Globus pallidus (tissue), 1 donor: ENCODE data around the gene ANO2.
"Not testable (repeated sequence)": the region's sequence is repeated elsewhere in the genome, so short reads cannot be mapped to it uniquely, and the experiment has no call there.

Experiments used
- DNase-seq: peaks from one replicate; pipeline ENCODE4 v3.0.0-alpha.2; 2015; ENCODE audit warnings: low spot score

ANO2 gene

DNA sequence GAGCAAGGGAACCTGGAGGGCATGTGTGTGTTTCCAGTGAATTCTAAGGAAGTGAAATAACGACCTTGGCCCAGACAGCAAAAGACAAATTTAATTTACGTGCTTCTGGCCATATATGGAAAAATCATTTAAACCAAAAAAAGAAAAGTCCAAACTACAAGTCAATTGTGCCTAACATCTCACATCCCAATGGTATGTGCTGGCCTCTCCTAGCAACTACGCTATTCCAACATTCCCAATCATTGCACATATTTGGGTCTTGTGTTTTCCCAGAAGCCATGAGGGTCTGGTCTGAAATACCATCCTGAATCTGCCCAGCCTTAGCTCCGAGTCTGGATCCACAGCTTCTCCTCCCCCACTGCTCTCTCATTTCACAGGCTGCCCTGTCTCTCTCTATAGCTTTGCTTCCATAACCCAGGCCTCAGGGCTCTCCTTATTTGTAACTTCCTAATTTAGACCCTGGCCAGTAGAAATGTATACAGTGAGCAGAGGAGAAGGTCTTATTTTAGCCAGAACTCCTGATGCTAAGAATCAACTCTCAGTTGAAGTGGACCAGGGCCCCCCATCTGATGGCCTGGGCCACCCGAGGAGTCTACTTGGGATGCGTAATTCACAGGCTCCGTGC is 224.6 kb downstream of the ANO2 start:
- no peak for DNase-seq

DNA sequence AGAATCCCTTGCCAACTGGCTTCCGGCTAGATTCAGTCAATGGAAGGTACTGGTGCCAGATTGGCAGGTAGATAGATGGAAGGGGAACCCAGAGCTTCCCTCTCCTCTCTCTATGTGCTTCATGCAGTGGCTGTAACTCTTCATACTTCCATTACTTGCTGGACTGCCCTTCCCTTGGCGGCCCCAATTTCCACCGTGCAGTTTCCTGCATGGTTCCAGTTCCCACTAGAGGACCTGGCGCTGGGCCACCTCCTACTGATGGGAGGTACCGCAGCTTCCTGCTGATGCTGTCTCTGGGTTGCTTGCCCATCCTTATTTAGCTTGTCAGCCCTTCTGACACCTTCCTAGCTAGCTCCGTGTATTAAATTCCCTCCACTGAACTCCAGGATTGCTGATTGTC is 226.4 kb downstream of the ANO2 start:
- no peak for DNase-seq

DNA sequence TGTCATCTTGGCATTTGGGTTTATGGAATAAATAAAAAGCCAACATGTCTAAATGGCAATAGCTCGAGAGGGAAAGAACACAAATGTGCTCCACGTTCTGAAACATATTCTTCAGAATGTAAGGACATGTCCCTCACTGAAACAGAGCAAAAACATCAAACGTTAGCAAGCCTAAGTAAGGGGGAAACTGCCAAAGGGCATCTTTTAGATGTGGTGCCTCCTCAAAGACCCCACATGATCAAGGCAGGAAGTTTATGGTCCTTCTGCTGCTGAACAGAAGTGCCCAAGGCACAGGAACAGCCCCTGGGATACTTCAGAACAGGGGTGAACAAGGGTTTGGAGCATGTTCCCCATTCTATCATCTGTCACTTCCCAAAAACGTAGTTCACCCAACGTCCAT is 227.0 kb downstream of the ANO2 start:
- no peak for DNase-seq

DNA sequence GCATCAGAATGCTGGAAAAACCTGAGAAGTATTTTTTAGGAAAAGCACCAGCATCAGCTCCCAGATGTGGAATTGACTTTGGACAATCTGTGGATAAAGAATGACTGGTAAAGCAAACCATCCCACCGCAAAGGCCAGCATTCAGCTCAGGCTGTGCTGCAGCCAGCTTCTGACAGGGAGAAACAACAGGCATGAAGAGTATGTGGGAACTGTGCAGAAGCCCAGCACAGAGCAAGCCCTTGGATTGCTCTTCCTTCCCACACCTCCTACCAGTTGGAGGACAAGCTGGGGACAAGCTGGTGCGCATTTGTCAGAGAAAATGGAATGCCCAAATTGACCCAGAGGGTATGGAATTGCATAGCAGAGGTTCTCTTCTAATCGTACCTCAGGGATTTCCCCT is 228.1 kb downstream of the ANO2 start:
- no peak for DNase-seq

DNA sequence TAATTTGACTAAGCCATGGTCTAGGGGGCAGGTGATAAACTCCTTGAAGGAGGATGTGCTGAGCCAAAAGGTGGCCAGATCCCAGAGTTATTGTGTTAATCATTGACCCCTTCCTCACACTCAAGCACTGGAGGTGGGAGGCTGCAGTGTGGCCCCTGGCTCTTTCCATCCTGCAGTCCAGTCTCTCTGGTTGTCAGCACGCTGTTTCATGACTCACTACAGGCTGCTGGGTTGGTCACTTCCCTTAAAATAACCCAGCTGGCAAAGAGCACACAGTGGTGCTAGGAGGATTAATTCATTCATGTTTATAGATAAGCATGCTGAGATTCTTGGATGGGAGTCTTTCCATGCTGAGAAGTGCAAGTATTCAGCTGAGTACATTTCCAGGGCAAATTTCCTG is 228.9 kb downstream of the ANO2 start:
- no peak for DNase-seq

DNA sequence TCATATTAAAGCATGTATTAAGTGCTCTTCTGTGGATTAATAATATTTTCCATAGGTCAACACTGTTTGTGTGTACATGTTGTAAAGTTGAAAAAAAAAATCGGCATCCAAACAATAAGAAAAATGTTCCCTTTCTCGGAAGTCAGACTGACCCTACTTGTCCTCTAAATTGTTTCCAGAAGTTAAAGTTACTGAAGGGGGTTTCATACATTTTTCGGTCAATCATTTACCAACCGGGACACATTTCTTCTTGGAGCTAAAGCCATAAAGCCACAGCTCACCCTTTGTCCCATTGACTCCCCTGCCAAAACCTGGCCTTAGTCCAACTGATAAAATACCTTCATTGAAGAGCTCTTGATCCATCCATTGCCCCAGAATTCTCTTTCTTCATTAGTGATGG is 230.0 kb downstream of the ANO2 start:
- no peak for DNase-seq

DNA sequence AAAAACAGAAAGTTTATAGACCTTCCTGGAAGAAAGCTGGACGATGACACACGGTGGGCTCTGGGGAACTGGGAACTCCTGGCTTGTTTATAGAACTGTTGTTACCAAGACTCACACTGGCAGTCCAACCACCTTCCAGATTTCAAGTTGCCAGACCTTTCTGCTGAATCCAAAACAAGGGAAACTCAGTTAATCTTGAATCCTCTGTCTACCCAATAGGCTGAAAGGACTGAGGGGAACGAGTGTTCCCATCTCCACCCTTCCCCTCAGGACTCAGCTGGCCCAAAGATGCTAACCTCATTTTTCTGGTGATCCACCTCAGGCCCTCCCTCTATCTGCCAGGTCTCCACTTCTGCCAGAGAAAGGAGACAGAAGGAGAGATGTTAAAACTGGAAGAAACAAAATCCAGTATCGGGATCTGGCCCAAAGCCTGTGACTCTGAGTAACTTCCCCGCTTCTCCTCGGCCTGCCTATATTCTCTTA is 231.4 kb downstream of the ANO2 start:
- DNase-seq: no peak

DNA sequence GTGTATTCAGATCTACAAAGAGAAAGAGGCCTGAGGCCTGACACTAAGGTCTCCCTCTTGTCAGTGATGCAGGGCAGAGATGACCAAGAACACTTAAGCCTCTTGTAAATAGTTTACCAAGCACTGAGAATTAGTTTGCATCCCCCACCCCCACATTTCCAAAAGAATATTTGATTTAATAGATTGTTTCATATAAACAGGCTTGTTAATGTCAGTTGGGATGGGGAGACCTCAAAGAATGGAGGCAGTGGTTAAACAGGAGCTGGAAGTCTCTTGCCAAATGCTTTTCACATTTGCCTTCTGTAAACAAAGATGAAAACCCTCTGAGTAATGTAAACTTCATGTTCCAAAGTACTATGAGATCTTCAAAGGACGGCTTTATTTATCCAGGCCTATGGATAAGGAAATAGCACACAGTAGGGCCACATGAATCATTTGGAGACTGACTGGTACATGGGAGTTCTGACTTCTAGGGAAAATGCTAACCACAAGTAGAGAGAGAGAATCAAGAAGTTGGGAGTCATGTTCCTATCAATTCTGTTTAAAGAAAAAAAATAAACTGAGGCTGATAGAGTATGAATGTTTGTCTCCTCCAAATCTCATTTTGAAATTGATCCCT is 234.7 kb downstream of the ANO2 start:
- DNase-seq: no peak

DNA sequence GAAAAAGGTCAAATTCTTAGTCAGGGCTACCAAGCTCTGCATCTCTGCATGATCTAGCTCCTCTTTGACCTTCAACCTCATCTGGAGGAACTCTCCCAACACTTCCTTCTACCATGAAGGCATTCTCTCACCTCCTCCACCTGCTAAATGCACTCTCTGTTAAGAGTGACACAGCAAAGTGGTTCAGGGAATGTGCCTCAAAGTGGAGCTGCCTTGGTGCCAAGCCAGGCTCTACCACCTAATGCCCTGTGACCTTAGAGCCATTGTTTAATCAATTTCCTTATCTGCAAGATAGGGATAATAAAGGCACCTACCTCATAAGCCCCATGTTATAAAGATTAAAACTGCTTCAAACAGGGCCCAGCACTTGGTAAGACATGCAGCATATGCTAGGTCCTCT is 236.7 kb downstream of the ANO2 start:
- no peak for DNase-seq

DNA sequence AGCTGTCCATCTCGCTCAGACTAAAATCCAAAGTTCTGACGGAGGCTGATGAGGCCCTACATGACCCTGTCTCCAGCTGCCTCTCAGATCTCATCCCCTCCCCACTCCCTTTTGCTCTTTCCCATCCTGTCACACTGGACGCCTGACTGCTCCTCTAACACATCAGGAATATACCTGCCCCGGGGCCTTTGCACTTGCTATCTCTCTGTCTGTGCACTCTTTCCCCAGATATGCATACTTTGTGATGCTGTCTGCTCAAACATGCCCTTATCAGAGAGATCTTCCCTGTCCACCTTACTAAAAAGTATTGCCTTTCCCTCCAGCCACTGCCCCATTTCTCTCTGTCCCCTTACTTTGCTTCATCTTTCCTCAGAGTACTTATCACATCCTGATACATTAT is 238.8 kb downstream of the ANO2 start:
- no peak for DNase-seq

DNA sequence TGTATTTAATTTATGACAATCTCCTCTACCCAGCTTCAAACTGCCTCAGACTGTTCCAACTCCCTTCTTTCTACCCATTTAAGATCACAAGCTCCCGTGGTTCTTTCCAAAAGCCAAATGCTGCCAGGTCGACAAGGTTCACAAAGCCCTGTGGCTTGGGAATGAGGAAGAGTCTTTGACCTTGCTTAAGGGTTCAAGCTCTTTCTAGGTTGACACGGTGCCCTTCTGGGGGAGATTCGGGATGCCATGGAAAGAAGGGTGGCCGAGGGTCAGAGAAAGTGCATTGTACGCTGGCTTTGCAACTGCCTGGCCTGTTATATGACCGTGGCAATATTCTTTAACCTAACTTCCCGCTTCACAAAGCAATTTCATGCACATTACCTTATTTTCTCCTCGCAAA is 239.3 kb downstream of the ANO2 start:
- no peak for DNase-seq

DNA sequence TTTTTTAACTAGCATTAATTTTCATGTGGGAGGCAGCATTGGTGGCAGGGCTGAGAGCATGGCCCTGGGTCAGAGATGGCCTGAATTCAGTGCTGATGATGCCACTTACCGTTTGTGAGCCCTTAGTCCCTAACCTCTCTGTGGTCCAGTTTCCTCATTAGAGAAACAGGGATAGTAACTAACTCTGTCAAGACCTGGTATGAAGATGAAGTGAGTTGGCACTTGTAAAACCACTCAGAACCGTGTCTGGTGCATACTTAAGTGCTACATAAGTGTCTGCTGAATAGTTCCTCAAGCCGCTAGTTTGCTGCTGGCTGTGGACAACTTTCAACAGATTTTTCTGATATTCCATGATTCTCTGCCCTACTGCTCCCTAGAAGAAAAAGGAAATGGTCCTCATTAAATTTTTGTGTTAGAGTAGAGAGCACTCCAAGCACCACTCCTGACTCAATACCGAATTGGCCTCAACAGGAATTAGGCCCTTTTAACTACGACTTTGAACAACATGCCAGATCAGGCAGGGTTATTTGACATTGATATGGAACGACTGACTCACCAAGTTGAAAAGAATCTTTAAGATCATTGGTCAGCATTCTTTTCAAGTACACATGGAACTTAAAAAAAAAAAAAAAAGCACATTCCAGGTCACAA is 250.2 kb downstream of the ANO2 start:
- no peak for DNase-seq

DNA sequence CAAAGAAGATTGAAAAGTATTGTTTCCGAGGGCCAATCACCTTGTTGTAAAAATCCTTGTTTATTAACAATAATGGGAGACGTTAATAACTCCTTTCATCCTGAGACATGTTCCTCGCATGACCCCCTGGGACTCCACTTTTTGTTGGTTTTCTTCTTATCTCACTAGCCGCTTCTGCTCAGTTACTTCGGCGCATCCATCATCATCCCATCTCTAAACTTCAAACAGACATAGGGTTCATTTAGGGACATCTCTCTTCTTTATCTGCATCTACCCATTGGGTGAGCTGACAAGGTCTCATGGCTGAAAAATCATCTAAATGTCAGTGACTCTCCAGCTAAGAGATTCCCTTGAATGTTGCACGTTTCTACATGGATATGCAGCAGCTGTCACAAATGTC is 252.2 kb downstream of the ANO2 start:
- no peak for DNase-seq

DNA sequence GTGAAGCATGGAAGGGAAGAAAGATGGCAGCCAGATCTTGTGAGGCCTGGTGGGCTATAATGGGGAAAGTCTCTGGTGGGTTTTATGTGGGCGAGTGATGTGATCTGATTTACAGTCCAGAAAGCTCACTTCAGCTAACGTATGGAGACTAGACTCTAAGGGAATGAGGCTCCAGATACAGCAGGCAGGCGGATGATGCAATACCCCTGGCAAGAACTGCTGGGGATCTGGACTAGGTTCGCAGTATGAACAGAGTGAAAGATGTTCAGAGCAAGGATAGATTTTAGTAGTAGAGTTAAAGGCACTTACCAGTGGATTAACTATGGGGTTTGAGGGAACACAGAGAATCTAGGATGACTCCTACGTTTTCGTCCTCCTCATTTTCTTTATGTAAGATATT is 253.1 kb downstream of the ANO2 start:
- DNase-seq: no peak

DNA sequence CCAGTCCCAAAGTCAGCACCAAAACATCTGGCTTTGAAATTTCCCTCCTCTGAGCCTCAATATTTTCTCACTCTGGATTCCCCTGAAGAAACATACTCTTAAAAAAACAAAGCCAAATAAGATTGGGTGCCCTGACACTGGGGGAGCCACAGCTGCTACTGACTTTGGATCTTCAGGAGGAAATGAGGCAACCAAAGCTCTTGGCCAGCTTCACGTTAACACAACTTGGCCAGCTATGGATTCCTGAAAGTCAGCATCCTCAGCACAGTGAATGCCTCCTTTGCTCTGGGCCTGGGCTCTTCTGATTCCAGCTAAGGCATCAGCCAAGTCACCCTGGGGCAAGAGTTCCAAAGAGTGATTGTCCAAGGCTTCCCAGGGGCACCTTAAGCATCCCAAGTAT is 254.8 kb downstream of the ANO2 start:
- DNase-seq: no peak

DNA sequence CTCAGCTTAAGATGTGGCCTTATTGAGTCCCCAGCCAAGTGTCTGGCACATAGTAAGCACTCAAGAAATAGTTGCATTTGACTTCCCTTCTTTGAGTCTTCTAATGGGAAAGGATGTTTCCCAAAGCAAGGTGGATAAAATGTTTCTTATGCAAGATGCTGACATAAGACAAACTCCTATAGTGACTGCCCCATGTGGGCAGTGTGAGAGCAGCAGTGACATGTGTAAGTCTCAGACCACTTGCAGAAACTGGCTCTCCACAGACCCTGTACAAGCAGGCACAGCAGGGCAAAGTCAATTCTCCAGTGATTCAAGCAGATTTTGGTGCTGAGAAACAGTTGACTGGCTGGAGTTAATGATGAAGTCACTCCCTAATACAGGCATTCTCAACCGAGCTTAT is 255.3 kb downstream of the ANO2 start:
- no peak for DNase-seq

DNA sequence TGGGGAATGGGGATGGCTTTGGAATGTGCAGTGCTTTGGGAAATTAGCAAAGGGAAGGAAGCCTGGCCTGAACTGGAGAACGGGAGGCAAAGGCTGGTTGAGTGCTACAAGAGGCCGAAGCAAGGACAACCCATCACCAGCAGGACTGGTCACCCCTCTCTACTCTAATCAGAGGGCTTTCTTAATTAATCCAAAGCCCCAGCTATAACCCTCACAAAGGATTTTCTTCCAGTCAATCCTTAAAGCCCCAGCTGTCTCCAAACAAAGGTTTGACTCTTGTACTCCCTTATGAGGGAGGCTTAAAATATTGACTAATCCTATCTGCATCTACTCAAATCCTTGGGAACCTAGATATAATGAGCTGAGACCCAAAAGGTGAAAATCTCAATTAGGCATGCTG is 256.8 kb downstream of the ANO2 start:
- no peak for DNase-seq

DNA sequence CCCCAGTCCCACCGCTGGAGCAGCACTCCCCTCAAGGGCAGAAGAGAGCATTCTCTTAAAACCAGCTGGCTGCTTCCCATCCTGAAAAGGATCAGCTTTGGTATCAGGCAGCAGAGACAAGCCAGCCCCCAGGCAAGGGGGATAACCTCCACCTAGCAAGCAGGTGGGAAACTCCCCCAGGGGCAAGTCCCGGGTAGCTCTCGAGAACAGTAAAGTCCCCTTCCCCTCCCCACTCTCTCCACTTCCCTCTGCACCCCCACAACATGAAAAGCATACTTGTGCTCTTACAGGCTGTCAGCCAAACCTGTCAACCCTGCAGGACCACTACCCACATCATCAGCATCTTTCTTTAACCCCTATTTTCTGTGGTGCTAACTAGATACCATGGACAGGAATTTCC is 259.1 kb downstream of the ANO2 start:
- no peak for DNase-seq

DNA sequence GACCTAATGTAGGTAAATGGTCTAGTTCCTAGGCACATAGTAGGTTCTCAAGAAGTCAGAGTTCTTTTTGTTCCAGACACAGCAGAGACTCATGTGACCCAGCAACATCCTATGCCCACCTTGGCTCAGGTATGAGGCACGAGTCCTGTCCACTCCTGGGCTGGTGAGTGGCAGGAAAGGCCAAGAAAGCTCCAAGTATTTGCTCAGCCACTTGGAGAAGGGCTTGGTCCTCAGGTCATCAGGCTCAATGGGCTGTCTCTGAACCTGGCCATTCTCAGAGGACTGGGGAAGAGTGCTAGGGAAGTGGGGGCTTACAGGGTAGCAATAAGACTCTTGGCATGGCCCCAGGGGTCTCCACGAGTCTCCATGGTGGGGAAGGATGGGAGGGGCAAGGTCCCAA is 260.1 kb downstream of the ANO2 start:
- DNase-seq: no peak

DNA sequence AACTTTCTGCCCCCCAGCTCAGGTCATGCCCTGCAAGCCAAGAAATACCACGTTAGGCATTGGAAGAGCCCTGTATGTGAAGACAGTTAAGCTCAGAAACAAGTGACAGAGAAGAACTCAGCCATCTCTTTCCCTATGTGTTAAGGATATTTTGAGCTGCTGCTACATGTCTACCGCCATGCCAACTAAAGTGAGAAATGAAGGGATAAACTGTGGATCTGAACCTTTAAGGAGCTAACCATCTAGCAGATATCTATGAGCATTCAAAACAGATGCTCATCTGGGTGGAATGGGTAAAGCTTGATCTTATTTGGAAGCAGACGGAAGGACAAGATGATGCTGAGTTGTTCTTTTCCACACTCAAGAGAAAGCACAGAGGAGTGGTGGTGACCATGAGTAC is 262.5 kb downstream of the ANO2 start:
- no peak for DNase-seq

DNA sequence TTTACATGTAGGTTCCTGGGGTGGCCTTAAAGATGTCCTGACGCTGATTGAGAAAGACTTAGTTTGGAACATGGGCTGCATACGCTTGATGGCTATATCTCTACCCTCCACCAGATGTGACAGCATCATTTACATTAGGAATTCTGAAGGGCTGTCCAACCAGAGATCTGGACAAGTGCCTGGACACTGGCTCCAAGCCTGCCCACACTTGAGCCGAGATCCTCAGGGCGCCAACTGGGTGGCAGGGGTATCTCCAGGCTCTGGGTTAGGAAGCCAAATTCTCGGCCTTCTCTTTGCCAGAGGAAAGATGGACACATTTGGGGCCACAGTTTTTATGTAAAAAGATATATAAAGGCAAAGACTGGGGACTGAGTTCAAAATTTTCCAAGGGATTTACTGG is 266.9 kb downstream of the ANO2 start:
- no peak for DNase-seq

DNA sequence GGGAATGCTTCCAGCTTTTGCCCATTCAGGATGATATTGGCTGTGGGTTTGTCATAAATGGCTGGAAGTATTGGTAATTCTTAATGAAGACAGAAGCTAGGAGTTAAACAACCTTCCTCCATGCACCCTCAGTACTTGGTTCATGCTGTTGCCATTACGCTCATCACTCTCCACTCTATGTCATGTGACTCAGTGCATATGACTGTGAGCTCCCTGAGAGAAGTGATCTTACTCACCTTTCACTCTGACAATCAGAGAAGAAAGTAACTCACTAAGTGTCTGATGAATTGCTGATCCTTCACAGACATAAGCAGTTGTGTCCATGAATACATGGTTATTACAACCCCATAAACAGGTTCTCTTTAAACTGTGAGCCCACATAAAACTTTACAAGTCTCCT is 275.4 kb downstream of the ANO2 start:
- not testable (repeated sequence) for DNase-seq

DNA sequence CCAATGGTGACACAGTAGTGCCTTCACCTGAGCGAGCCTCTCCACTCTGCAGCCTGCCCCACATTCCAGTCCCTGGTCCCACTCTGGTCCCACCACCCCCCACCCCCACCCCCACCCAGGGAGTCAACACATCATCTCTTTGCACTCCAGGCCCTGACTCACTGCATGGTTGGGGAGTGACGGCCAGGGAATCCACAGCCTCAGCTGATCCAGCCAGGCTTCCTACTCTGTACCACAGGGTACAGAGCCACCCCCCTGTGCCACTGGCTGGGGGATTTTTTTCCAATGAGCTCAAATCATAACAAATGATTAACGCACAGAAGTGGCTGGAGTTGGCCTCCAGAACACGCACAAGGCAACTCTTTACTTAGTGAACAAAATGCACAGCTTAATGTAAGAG is 279.4 kb downstream of the ANO2 start:
- DNase-seq: no peak

DNA sequence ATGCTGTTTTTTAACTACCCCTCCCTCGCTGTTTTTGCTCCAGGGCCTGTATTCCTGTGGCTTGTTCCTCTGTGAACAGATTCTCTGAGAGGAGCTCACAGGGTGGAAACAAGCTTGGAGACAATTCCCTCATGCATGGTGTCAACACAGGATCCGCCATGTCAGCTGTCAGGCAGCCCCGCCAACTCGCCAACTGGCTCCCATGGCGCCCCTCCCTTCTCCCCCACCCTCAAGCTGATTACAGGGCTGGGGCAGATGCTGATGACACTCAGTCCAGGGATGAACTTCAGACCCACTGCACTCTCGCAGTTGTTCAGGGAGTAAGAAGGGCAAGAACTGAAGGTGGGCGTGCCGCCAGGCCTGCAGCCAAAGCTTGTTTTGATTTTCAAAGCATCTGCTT is 283.2 kb downstream of the ANO2 start:
- no peak for DNase-seq
